Peyer's patch (tissue), 4 donors: ENCODE data around the gene PCBD1.

ENCODE experiments used
- POLR2A ChIP-seq, 2 donors: fragments of 450-650 bp; IDR thresholded peaks; one replicate each; pipeline ENCODE4 v1.5.1; 2017; ENCODE audit warnings: antibody characterized with exemption in 2 of 2, mild to moderate bottlenecking in 2 of 2, moderate library complexity in 2 of 2
- TF ChIP-seq, protein P1 (sequence below), 6 experiments: fragments of 450-650 bp in 4 of 6; fragments of 200-600 bp in 2 of 6; sonication (generic) in 1 of 6; IDR thresholded peaks; one replicate each; pipeline ENCODE4 v1.5.1; 2017 to 2019; ENCODE audit warnings: antibody characterized with exemption in 6 of 6, mild to moderate bottlenecking in 3 of 6, moderate library complexity in 1 of 6

GRCh38 chr10:70914316-70914864 is 26.0 kb upstream of the PCBD1 start:
- TF ChIP-seq POLR2A (IDR thresholded peaks at IDR 0.05), result no peak
- TF ChIP-seq, protein P1, sequence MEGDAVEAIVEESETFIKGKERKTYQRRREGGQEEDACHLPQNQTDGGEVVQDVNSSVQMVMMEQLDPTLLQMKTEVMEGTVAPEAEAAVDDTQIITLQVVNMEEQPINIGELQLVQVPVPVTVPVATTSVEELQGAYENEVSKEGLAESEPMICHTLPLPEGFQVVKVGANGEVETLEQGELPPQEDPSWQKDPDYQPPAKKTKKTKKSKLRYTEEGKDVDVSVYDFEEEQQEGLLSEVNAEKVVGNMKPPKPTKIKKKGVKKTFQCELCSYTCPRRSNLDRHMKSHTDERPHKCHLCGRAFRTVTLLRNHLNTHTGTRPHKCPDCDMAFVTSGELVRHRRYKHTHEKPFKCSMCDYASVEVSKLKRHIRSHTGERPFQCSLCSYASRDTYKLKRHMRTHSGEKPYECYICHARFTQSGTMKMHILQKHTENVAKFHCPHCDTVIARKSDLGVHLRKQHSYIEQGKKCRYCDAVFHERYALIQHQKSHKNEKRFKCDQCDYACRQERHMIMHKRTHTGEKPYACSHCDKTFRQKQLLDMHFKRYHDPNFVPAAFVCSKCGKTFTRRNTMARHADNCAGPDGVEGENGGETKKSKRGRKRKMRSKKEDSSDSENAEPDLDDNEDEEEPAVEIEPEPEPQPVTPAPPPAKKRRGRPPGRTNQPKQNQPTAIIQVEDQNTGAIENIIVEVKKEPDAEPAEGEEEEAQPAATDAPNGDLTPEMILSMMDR (IDR thresholded peaks at IDR 0.05), result no peak
